GM10266 (cell line): ENCODE results near the gene AHR.

Experiments used
- DNase-seq: peaks from one replicate; pipeline ENCODE4 v3.0.0; 2012; ENCODE audit errors: extremely low spot score
- TF ChIP-seq, protein P1 (sequence below): IDR thresholded peaks from 2 replicates; pipeline ENCODE4 v1.5.1; 2012; ENCODE audit warnings: mild to moderate bottlenecking, low read depth; ENCODE audit not compliant: control insufficient read depth, insufficient read depth; ENCODE audit errors: missing control alignments

Gene AHR

DNA sequence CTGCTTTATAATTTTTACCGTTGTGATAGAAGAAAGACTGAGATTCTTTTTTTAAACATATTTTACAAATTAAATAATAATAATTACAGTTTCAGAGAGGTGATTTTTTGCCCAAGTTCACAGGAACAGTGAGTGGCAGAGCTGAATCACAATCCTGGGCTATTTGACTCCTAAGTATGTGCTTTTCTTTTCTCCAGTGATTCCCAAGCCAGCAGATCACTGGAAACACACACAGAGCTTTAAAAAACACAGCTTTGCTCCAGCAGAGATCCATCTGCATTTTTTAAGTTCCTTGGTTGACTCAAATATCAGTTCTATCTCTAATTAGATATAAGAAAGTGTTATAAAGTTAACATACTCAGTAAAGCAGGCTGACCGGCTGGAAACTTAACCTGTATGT, 69.0 kb downstream of the AHR start:
- DNase-seq: no peak
- TF ChIP-seq, protein P1, sequence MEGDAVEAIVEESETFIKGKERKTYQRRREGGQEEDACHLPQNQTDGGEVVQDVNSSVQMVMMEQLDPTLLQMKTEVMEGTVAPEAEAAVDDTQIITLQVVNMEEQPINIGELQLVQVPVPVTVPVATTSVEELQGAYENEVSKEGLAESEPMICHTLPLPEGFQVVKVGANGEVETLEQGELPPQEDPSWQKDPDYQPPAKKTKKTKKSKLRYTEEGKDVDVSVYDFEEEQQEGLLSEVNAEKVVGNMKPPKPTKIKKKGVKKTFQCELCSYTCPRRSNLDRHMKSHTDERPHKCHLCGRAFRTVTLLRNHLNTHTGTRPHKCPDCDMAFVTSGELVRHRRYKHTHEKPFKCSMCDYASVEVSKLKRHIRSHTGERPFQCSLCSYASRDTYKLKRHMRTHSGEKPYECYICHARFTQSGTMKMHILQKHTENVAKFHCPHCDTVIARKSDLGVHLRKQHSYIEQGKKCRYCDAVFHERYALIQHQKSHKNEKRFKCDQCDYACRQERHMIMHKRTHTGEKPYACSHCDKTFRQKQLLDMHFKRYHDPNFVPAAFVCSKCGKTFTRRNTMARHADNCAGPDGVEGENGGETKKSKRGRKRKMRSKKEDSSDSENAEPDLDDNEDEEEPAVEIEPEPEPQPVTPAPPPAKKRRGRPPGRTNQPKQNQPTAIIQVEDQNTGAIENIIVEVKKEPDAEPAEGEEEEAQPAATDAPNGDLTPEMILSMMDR: no peak

DNA sequence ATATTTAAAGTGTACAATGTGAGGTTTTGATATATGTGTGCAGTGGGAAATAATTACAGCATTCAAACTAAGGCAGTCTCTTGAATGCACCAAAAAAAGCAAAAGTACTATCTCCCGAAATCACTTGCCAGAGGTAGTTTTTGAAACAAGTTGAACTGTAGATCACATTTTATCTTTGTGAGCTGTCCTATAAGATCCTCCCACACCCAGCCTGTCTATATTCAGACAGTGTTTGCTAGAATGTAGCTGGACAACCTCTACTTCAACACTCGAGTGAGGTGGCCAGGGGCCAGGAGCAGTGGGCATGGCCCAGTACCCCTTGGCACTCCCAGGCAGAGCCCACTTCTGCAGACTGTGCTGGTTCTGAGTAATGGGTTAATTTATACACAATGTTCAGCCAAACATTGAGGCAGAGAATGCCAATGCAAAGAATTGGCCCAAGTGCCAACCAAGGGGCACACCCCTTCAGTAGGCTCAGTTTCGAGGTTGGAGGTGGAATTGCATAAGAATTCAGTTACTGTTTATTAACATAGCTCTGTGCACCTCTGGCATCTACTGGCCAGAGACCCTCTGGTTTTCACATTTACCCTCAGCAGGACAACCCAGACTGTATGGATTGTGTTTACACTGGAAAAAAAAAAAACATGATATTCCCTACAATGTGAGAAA, 70.5 kb downstream of the AHR start:
- TF ChIP-seq, protein P1: no peak
- no peak for DNase-seq

DNA sequence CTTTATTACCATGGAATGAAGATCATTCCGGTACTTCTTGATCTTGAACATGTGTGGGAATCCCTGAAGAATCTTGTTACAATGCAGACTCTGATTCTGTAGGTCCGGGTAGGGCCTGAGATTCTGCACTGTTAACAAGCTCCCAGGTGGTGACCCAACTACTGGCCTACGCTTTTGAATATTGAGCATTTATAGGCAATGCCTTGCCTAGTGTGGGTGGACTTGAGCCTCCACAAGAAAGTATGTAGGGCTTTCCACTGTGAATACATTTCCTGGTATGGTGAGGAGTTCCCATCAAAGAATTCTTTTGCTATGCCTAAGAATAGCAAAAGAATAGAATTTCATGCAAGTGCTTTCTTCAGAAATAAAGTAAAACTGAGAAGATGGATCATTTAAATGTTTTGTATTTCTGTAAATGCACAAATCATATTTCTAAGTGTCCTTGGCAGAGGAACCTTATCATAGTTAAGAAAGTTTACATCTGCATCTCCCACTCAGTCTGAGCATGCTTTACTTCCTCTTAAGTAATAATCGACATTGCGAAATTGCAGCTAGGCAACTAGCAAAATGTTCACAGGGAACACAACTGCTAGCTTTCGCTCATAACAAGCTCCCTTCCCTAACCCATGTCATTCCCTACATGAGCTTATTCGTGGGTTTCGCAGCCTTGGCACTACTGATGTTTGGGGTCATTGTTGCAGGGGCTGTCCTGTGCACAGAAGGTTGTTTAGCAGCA, 71.4 kb downstream of the AHR start:
- DNase-seq: no peak
- TF ChIP-seq, protein P1: no peak

GRCh38 chr7:17370901-17371585, 72.6 kb downstream of the AHR start:
- TF ChIP-seq, protein P1: no peak
- DNase-seq: no peak

DNA sequence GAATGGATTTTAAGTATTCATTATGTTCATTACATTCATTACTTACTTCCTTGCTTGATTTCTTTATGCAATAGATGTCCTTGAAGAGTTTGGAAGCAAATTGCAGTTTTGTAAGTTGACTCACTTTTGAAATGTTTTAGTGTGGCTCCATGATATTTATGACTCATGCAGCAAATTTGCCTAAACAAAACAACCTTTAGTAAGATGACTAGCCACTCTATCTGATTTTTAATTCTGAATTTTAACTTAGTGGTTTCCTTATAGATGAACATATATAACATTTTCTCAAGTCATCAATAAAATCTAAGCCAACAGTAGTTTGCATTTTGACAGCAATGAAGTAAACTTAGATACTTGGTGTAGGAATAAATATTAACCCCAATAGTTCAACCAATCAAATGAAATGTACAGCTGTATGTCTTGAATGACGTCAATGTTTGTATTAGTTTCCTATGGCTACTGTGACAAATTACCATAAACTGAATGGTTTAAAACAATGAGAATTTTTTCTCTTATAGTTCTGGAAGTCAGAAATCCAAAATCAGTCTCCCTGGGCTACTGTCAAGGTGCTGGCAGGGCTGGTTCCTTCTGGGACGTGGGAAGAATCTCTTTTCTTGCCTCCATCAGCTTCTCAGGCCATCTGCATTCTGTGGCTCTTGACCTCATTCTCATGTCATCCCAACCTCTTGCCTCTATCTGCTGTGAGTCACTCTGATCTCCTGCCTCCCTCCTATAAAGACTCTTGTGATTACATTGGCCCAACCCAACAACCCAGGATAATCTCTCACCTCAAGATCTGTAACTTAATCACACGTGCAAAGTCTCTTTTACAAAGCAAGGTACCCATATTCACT, 73.4 kb downstream of the AHR start:
- no peak for DNase-seq
- TF ChIP-seq, protein P1: no peak

- TF ChIP-seq, protein P1: no peak
- no peak for DNase-seq
Measured at GRCh38 chr7:17374157-17374556, 75.7 kb downstream of the AHR start.
